Hematopoietic multipotent progenitor cell treated with erythropoietin and hydrocortisone succinate and interleukin-3 and kit ligand, for 8 days (in vitro differentiated cells): ENCODE results near the gene SEMA4D.
A peak's percentile ranks its signal among the peaks of the same experiment; 100 is the strongest.

Source experiments
- DNase-seq: peaks from one replicate; pipeline ENCODE4 v3.0.0-alpha.2; 2015

The SEMA4D gene

GRCh38 chr9:89364666-89365531, 133.0 kb downstream of the SEMA4D start:
- DNase-seq, result peak; percentile 24

- no peak for DNase-seq
Observed at GRCh38 chr9:89363921-89364665, 133.8 kb downstream of the SEMA4D start.

GRCh38 chr9:89363311-89363670, 134.6 kb downstream of the SEMA4D start:
- no peak for DNase-seq

- DNase-seq, result no peak
Observed at GRCh38 chr9:89362647-89363310, 135.1 kb downstream of the SEMA4D start.

GRCh38 chr9:89361816-89362646, 135.9 kb downstream of the SEMA4D start:
- DNase-seq, result no peak

GRCh38 chr9:89361031-89361430, 136.9 kb downstream of the SEMA4D start:
- DNase-seq, result no peak

GRCh38 chr9:89360465-89360864, 137.4 kb downstream of the SEMA4D start:
- DNase-seq, result no peak

- DNase-seq, result peak; percentile 42
Observed at GRCh38 chr9:89359751-89360261, 138.1 kb downstream of the SEMA4D start.

- no peak for DNase-seq
Observed at GRCh38 chr9:89358985-89359384, 138.9 kb downstream of the SEMA4D start.

GRCh38 chr9:89358376-89358916, 139.5 kb downstream of the SEMA4D start:
- DNase-seq, result no peak

GRCh38 chr9:89357331-89358197, 140.3 kb downstream of the SEMA4D start:
- DNase-seq, result no peak

GRCh38 chr9:89356782-89357181, 141.1 kb downstream of the SEMA4D start:
- DNase-seq, result no peak

- DNase-seq, result no peak
Observed at GRCh38 chr9:89354471-89354870, 143.4 kb downstream of the SEMA4D start.

- no peak for DNase-seq
Observed at GRCh38 chr9:89353989-89354388, 143.9 kb downstream of the SEMA4D start.

GRCh38 chr9:89352874-89353649, 144.9 kb downstream of the SEMA4D start:
- no peak for DNase-seq

- no peak for DNase-seq
Observed at GRCh38 chr9:89352451-89352850, 145.5 kb downstream of the SEMA4D start.

- no peak for DNase-seq
Observed at GRCh38 chr9:89351584-89352300, 146.2 kb downstream of the SEMA4D start.

- DNase-seq, result no peak
Observed at GRCh38 chr9:89350988-89351557, 146.8 kb downstream of the SEMA4D start.

- DNase-seq, result no peak
Observed at GRCh38 chr9:89349607-89350006, 148.3 kb downstream of the SEMA4D start.
